ES-I3 (cell line): Measurements from ENCODE around the gene RAB3GAP2.
"Not testable (repeated sequence)": the region's sequence is repeated elsewhere in the genome, so short reads cannot be mapped to it uniquely, and the experiment has no call there.

Experiments used
- H3K36me3 ChIP-seq: 2 replicates; pipeline ENCODE4 v1.6.1; 2013; ENCODE audit warnings: mild to moderate bottlenecking, low read length, control low read depth, moderate library complexity; ENCODE audit not compliant: insufficient read depth
- H3K4me1 ChIP-seq: 2 replicates; pipeline ENCODE4 v1.6.1; 2013; ENCODE audit warnings: mild to moderate bottlenecking, control low read depth, low read length; ENCODE audit not compliant: insufficient read depth
- H3K9ac ChIP-seq: 2 replicates; pipeline ENCODE4 v1.6.1; 2013; ENCODE audit warnings: low read depth, mild to moderate bottlenecking, low read length, moderate library complexity
- H3K9me3 ChIP-seq: 2 replicates; pipeline ENCODE4 v1.6.1; 2013; ENCODE audit warnings: mild to moderate bottlenecking, low read length, moderate library complexity; ENCODE audit not compliant: control insufficient read depth, insufficient read depth

The RAB3GAP2 gene, protein sequence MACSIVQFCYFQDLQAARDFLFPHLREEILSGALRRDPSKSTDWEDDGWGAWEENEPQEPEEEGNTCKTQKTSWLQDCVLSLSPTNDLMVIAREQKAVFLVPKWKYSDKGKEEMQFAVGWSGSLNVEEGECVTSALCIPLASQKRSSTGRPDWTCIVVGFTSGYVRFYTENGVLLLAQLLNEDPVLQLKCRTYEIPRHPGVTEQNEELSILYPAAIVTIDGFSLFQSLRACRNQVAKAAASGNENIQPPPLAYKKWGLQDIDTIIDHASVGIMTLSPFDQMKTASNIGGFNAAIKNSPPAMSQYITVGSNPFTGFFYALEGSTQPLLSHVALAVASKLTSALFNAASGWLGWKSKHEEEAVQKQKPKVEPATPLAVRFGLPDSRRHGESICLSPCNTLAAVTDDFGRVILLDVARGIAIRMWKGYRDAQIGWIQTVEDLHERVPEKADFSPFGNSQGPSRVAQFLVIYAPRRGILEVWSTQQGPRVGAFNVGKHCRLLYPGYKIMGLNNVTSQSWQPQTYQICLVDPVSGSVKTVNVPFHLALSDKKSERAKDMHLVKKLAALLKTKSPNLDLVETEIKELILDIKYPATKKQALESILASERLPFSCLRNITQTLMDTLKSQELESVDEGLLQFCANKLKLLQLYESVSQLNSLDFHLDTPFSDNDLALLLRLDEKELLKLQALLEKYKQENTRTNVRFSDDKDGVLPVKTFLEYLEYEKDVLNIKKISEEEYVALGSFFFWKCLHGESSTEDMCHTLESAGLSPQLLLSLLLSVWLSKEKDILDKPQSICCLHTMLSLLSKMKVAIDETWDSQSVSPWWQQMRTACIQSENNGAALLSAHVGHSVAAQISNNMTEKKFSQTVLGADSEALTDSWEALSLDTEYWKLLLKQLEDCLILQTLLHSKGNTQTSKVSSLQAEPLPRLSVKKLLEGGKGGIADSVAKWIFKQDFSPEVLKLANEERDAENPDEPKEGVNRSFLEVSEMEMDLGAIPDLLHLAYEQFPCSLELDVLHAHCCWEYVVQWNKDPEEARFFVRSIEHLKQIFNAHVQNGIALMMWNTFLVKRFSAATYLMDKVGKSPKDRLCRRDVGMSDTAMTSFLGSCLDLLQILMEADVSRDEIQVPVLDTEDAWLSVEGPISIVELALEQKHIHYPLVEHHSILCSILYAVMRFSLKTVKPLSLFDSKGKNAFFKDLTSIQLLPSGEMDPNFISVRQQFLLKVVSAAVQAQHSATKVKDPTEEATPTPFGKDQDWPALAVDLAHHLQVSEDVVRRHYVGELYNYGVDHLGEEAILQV (N-terminal part only)

DNA sequence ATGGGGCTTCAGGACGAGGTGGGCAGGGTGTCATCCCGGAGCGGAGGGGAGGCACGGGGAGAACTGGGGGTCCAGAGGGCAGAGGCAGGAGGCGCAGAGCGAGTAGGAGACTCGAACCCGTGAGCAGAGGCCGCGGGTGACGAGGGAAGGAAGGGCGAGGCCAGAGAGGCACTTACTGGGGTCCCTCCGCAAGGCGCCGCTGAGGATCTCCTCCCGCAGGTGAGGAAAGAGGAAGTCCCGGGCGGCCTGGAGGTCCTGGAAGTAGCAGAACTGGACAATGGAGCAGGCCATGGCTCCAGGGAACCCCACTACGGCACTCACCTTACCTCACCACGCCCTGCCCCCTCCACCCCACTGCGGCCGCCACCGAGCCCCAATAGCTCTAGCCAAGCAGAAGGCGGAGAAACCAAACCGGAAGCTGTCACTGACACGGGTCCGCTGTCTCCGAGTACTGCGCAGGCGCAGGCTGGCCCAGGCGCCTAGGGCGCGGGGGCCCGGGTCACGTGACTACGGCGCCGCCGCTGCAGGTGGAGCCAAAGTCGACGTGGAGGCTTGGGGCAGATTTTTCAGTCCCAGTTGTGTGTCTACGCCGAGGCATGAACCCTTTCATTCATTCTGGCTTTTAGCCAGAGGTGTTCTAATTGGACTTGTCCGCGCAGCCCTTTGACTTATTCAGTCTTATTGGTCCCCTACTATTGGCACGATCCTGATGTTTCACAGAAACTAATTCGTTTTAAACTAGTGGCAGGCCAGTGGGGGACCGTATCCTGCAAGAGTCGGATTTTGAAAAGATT lies at the start of gene RAB3GAP2:
TSS of gene RAB3GAP2 (minus strand) at position 407 of the 794 bp plus-strand sequence. CDS start at position 291, 116 bp downstream.
- H3K4me1 ChIP-seq, result peaks cover 24% of the 10 kb centered on the region
- peak within 1 kb of the TSS; percentile 90 for H3K9ac ChIP-seq
- peaks cover 3% of the 10 kb centered on the region; the same call in 1 of the 2 replicates for H3K36me3 ChIP-seq
- H3K9me3 ChIP-seq, result no peaks in the 10 kb centered on the region

DNA sequence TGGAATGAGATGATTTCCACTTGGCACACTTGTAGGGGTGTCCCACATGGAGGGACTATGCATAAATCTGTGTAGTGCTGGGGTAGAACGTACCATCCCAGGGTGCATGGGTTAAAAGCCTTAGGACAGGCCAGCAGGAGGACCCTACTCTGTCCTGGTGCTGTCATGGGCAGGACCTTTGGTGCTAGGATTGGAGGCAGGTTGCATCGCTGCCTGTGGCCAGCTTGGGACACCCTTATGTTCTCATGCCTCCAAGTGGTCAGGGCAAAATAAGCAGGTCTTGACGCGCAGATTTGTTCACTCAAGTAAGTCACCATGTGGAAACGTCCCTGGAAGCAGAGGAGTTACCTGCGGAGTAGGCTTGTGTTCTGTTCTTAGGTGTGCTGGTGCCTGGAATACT lies 49.5 kb upstream of the RAB3GAP2 start:
- H3K4me1 ChIP-seq, result no peaks in the 10 kb centered on the region; the same call in 1 of the 2 replicates
- H3K9ac ChIP-seq, result no peak overlapping the region
- no peaks in the 10 kb centered on the region for H3K36me3 ChIP-seq
- no peaks in the 10 kb centered on the region; the same call in 1 of the 2 replicates for H3K9me3 ChIP-seq

DNA sequence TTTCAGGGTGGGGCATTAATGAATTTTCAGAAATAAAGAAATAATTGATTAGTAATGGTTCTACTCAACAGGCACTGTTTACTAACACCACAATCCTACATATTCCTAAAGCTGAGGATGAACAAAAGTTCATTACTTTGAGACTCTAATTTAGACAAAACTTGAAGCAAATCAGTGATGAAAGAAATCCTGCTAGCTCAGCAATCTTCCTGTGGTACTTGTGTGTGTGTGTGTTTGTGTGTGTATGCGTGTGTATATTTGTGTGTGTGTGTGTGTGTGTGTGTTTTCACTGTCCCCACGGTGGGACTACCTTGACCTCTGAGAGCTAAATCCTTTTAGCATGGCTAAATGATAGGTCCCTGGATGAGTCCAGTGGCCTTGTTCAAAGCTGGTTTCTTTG lies 48.5 kb upstream of the RAB3GAP2 start:
- no peaks in the 10 kb centered on the region for H3K4me1 ChIP-seq

DNA sequence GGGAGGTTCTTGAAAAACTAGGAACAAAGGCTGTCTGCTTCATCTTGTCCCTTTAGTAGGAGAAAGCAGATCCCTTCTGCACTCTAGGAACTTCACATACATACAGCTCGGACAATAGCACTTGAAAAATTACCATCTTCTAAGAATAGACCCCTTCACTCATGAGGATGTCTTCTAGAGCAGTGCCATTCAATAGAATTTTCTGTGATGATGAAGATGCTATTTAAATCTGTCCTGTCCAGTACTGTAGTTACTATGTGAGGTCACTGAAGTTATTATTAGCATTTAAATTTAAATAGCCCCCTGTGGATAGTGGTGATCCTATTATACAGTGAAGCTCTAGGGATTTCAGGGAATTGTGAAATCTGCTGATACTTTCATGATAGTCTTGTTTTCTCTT lies 46.4 kb upstream of the RAB3GAP2 start:
- no peak overlapping the region for H3K9ac ChIP-seq
- no peaks in the 10 kb centered on the region for H3K36me3 ChIP-seq
- no peaks in the 10 kb centered on the region; the same call in 1 of the 2 replicates for H3K9me3 ChIP-seq

More for the DNA sequence above, 48.5 kb upstream of the RAB3GAP2 start:
- no peak overlapping the region for H3K9ac ChIP-seq
- H3K36me3 ChIP-seq, result no peaks in the 10 kb centered on the region
- no peaks in the 10 kb centered on the region; the same call in 1 of the 2 replicates for H3K9me3 ChIP-seq

DNA sequence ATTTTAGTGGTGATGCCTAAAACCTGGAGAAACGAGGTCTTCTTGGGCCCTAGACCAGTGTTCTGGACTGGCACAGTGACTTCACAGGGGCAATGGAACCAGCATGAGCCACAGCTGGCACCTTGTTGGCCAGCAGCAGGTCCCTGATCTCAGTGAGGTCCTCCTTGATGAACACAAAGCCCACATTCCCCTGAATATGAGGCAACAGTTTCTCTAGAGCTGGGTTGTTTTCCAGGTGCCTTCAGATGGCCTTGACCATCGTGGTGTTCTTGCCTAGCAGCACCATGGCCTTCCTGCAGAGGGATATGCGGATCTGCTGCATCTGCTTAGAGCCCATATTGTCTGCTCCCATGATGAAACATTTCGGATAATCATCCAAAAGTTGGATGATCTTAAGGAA lies 44.9 kb upstream of the RAB3GAP2 start:
- no peaks in the 10 kb centered on the region for H3K36me3 ChIP-seq
- H3K9me3 ChIP-seq, result no peaks in the 10 kb centered on the region
- no peaks in the 10 kb centered on the region for H3K4me1 ChIP-seq
- H3K9ac ChIP-seq, result no peak overlapping the region

More for the DNA sequence above, 46.4 kb upstream of the RAB3GAP2 start:
- H3K4me1 ChIP-seq, result no peaks in the 10 kb centered on the region

DNA sequence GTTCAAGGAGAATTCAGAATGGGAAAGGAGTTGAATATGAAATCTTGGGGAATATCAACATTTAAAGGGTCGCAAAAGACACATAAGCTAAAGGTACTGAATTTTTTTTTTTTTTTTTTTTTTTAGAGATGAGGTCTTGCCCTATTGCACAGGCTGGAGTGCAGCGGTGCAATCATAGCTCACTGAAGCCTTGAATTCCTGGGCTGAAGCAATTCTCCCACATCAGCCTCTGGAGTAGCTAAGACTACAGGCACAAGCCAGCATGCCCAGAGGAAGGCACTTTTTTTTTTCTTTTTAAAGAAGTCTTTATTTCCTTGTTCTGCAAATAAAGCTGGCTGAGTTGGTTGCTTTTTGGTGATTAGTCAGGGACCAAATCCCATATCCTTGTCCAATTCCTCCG lies 44.1 kb upstream of the RAB3GAP2 start:
- no peak overlapping the region for H3K9ac ChIP-seq
- no peaks in the 10 kb centered on the region for H3K9me3 ChIP-seq
- H3K36me3 ChIP-seq, result no peaks in the 10 kb centered on the region
- no peaks in the 10 kb centered on the region for H3K4me1 ChIP-seq

DNA sequence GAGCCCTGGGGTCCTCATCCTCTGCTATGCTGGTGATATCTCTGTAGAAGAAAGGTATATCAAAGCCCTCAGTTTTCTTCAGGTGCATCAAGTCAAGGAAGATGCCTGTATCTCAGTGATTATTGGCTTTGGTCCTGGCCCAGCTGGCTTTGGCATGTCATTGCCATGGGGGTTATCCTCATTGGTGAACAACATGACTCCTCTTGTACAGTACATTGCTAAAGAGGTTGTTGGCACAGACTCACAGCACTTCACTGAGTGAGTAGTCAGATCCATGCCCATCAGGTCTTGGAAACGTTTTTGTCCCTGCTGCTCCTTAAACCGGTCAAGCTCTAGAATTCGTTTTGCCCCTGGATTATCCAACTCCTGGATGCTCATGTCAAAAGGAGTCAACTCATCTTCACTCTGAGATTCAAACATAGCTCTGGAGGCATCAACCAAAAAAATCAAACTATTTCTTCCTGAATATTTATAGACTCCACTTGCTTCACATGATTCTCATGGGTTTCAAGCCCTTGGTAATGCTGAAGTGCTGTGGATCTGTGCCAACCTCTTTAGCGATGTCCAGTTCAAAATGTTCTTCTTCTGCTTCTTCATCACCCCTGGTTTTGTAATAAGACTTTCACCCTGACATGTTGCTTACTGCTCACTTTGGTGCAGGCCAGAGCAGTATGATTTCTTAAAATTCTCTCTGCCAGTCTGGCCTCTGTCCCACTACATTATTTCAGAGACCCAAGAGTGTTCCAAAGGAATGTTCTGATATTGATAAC lies 43.0 kb upstream of the RAB3GAP2 start:
- no peaks in the 10 kb centered on the region for H3K4me1 ChIP-seq
- no peaks in the 10 kb centered on the region for H3K36me3 ChIP-seq
- H3K9me3 ChIP-seq, result no peaks in the 10 kb centered on the region
- H3K9ac ChIP-seq, result no peak overlapping the region

DNA sequence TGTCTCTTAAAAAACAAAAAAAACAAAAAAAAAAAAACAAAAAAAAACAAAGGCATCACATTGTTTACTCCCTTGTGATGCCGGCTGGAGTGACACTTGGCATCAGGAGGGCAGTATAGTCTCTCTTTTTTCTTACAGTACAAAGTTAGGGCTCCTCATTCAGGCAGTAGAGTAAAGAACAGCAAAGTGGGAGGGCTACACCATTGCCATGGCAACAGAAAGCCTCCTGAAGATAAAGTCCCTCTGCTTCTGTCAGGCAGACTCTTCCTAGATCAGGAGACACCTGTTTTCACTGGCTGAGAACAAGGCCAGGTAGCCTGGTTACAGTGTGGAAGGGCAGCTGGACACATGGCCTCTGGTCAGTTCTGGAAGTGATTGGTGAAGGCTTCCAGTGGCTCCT lies 41.3 kb upstream of the RAB3GAP2 start:
- Histone ChIP-seq H3K36me3 (no peaks in the 10 kb centered on the region), H3K9ac (no peak overlapping the region), H3K9me3 (no peaks in the 10 kb centered on the region), H3K4me1 (no peaks in the 10 kb centered on the region)

DNA sequence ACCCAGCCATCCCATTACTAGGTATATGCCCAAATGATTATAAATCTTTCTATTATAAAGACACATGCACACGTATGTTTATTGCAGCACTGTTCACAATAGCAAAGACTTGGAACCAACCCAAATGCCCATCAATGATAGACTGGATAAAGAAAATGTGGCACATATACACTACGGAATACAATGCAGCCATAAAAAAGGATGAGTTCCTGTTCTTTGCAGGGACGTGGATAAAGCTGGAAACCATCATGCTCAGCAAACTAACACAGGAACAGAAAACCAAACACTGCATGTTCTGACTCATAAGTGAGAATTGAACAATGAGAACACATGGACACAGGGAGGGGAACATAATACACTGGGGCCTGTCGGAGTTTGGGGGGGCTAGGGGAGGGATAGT lies 37.9 kb upstream of the RAB3GAP2 start:
- not testable (repeated sequence) for H3K9me3 ChIP-seq, H3K9ac ChIP-seq, H3K36me3 ChIP-seq, H3K4me1 ChIP-seq

DNA sequence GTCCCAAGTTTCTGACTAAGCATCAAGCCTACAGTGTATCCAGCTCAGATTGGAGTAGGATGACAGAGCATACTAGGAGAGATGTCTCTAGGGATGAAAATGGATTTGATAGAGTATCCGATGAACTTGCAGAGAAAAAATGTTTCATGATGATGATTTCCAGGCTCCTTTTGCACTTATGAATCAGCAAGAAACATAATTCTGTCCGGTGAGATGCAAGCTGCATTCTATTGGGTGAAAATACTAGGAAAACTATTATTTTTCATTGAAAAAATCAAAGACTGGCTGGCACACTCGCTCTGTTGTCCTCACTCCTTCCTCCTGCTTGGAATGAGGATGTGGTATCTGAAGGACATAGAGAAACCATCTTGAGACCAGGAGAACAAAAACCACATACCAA lies 35.4 kb upstream of the RAB3GAP2 start:
- no peaks in the 10 kb centered on the region for H3K36me3 ChIP-seq
- no peaks in the 10 kb centered on the region for H3K4me1 ChIP-seq
- H3K9me3 ChIP-seq, result no peaks in the 10 kb centered on the region
- H3K9ac ChIP-seq, result no peak overlapping the region

DNA sequence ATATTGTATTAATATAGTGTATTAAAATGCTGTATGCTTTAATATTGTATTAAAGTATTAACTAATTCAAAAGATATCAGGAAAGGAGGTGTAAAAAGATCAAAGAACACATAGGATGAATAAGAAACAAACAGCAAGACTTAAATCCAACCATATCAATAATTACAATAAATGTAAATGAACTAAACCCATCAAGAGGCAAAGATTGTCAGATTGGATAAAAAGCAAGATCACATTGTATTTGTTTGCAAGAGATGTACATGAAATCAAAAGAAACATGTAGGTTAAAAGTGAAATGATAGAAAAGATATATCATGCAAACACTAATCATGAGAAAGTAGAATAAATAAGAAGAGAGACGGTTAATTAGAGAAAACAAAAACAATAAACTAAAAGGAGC lies 34.1 kb upstream of the RAB3GAP2 start:
- no peaks in the 10 kb centered on the region for H3K36me3 ChIP-seq
- no peak overlapping the region for H3K9ac ChIP-seq
- no peaks in the 10 kb centered on the region for H3K9me3 ChIP-seq
- no peaks in the 10 kb centered on the region for H3K4me1 ChIP-seq

DNA sequence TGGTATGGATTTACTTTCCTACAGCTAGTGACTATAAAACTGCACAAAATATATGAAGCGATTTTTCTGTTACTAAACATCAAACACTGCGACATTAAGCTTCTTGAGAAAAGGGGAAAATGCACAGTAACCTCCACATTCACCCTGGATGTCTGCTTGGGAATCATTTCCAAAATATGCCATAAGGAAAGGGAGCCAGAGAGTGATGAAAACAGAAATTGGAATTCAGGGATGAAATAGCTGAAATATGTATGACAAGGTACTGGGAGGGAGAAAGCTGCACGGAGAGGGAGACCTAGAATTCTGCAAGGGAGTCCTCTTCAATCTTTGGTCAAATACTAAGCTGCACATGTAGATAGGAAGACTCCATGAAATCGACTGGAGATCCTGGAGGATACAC lies 31.6 kb upstream of the RAB3GAP2 start:
- peaks cover 5% of the 10 kb centered on the region; the same call in 1 of the 2 replicates for H3K4me1 ChIP-seq
- no peak overlapping the region for H3K9ac ChIP-seq
- no peaks in the 10 kb centered on the region for H3K9me3 ChIP-seq
- H3K36me3 ChIP-seq, result no peaks in the 10 kb centered on the region

DNA sequence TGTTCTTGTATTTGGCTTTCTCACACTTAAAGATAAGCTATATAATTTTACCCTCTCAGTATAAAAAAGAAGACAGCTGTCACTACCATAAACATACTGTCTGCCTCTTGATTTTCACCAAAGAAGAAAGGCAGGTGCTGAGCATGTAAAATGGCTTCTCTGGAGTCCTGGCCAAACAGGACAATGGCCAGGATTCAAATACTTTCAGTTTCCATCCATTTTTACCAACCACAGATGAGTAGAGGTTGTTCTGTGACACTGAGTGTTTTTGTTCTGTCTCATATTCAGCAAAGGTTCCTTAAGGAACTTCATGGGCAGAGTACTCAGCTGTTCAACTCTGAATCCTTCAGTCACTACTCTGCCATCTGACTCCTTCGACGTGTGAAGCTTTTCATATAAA lies 29.4 kb upstream of the RAB3GAP2 start:
- H3K36me3 ChIP-seq, result no peaks in the 10 kb centered on the region
- no peak overlapping the region for H3K9ac ChIP-seq
- no peaks in the 10 kb centered on the region for H3K9me3 ChIP-seq
- H3K4me1 ChIP-seq, result peaks cover 12% of the 10 kb centered on the region; the same call in 1 of the 2 replicates
